NCI-H2227 treated with DMSO at 0.1 percent for 48 hours (cell line): ENCODE data around the gene SGCE.

Experiments used
- DNase-seq: peaks from one replicate; lab custom pipeline; 2025; lab: John Stamatoyannopoulos, UW

The SGCE gene

DNA sequence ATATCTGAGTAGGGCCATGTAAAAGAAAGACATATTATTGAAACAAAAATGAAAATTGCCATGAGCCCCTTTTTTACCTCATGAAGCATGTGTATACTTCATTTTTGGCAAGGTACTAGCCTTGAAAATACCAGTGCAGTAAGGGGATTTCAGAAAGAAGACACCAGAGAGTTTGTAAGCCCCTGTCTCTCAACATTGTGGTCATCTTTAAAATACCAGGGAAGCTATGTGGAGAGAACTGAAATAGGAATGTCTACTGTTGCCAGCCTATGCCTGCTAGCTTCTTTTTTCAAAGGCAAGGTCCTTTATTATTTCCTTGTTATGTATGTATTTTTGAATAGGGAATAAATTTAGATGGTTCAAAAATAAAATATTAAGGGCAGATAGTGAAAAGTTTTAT, 88.5 kb downstream of the SGCE start:
- no peak for DNase-seq

DNA sequence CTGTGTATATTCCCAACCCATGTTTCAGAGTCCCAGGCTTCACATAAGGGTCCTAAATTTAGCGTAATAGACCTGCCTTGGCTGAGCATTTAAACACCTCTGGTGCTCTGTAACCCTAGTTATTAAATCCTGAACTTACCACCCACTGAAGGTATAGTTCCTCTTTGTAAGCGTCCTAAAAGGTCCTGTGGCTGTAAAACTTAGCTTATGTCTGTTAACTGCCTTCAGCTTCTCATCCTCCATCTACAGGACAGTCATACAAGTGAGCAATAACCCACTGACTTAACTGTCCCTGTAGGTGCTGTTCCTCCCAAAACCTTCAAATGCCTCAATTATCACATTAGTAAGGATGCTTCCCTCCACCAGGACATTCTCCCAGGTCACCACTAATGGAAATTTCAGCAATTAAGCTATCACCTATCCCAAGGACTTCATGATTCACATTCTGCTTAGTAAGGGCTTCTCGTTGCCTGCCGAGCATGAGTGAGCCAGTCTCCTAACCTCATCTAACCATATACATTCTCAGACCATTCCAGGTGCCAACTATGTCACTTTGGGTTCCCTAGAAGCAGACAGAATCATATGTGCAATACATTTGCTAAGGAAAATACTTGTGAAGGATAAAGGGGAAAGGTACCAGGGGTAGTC, 90.6 kb downstream of the SGCE start:
- DNase-seq = no peak

DNA sequence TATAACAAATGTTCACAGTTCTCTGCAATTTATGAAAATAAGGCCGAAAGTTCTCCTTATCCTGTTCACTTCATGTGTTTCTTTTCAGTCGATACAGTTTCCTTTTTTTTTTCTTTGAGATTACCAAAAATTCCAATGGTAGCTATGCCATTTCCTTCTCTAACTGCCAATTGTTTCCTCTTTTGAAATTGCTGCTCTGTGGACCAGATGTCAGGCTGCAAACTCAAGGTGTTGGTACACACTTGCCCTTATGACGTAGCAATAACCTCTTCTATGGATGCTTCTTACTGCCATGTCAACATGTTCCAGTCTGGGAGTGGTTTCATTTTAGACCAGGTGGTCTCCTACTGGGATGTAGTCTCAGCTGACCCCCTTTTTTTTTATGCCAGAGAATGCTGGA, 93.4 kb downstream of the SGCE start:
- no peak for DNase-seq

DNA sequence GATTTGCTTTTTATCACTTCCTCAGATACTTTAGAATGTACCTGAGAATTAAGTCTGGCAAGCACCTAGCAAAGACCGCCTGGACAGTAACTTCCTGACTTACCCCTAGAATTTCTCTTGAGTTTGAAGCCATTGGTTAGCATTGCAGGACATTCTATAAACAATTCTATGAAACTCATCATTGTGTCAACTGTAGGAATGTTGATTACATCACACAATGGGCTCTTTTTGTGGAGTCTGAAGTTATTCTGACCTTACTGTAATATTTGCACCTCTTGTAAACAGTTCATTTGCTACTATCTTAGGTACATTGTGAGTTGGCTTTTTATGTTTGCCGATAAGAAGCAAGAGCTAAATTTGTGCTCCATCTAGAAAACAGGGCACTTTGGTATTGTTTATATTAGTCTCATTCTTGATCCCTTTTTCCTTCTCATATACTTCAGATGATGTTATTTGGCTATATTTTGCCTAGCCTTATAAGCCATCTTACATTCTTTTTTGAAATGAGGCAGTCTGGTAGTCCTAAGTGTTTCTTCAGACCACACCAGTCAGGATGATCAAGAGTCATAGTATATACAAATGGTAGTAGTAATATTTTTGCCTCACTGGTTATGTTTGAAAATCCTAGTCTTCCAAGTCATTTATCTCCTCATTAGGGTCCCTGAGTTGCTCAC, 94.0 kb downstream of the SGCE start:
- DNase-seq = no peak

DNA sequence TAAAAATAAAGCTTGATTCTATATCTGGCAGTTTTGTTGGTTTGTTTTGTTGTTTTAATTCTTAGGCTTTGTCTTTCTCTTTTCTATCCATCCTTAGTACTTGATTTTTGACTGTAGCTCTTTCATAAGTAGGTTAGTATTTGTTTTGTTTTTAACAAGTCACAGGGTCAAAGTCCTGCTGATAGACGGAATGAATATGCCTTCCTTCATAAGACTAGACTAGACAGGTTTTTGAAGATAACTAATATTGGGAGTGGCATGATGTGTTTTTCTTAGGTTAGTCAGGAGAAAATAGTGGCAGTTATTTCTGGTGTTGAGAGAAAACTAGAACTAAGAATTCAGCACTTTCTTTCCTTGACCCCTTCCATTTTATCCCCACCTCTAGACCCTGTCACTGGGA, 96.0 kb downstream of the SGCE start:
- no peak for DNase-seq

DNA sequence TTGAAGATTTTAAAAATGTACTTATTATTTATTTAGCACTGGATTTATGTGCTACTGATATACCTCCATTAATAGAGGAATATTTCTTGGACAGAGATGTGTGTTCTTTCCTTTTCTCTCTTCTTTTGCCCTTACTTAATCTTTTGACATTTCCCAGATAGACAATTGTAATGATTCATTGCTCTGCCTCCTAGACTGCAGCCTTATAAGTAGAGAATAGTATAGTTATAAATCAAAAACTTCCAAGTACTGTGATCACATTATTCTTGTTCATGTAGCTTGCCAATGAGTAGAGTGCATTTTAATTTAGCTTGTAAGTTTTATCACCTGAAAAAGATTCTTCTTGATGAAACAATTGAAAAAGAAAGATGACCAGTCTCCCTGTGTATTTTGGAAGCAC, 98.7 kb downstream of the SGCE start:
- DNase-seq = no peak

DNA sequence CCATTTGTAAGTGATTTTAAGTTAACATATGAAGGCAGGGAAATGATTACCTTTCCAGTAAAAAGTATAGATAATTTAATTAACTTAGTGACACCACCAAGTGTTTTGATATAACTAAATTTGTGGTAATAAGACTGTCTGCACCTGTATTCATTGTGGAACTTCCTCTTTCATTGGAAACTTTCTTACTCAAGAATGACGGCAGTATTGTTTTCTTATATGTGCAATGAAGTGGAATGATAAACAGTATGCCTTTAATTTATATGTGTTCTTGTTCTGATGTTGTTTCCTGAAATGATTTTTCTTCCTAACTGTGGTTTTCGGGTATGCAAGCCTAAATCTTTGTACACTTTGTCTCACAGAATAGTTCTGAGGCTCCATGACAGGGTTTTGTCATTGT, 99.9 kb downstream of the SGCE start:
- DNase-seq = no peak

DNA sequence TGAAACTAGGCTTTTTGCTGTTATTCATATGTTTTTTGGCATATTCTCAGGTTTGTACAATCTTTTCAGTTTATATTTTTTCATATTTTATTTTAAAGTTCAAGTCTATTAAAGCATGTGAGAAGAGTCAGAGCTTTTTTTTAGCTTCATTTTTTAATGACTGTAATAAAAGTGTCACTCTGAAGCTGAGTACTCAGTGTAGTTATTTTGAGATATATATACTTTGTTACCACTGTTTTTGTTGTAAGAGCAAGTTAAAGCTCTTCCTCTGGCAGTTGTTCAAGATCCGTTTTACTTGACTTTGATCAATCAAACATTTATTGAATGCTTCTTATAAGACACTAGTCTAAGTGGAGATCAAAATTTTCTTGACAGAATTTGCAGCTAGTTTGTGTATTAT, 108.8 kb downstream of the SGCE start:
- no peak for DNase-seq

DNA sequence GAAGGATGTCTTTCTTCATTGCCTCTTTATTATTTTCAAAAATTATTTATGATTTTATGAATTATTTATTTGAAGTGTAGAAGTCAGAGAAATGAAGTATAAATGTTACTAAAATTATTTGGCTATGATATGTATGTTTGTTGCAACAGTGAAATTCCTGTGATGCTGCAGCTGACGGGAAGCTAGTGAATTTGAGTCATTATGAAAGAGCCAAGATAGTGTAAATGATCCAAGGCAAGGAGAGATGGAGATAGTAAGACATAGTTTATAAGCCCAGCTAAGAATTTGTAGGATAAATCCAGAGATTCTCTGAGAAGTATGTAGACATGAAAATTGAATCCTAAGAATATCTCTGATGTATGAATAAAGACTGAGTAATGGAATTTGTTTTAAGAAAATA, 115.5 kb downstream of the SGCE start:
- no peak for DNase-seq
